GM12878 (cell line): ENCODE results near the gene GLRX5. TPM values are rescaled to one million over a fixed set of nuclear protein-coding genes. Genes with fewer than 3 reads are reported as not detected.
A peak's percentile ranks its signal among the peaks of the same experiment; 100 is the strongest.

ENCODE experiments used
- ASH2L ChIP-seq: fragments of 300-600, 200-600 bp; sonication (generic); IDR thresholded peaks from 2 replicates; pipeline ENCODE4 v1.6.1; 2017; ENCODE audit warnings: low read depth, mild to moderate bottlenecking, borderline replicate concordance
- BACH1 ChIP-seq: fragments of 450-650 bp; IDR thresholded peaks from 2 replicates; pipeline ENCODE4 v1.6.1; 2017; ENCODE audit warnings: mild to moderate bottlenecking, borderline replicate concordance
- CBX5 ChIP-seq: sonication (generic); IDR thresholded peaks from 2 replicates; pipeline ENCODE4 v1.6.1; 2016; ENCODE audit warnings: low read depth, moderate library complexity, mild to moderate bottlenecking, inconsistent platforms
- CTCF ChIP-seq, 3 experiments: IDR thresholded peaks in 2 of 3; conservative IDR thresholded peaks in 1 of 3; 2 replicates each; pipeline ENCODE4 v1.5.1; 2011; ENCODE audit warnings: low read depth in 3 of 3, low read length in 3 of 3, mild to moderate bottlenecking in 3 of 3, control low read depth in 2 of 3, moderate library complexity in 2 of 3, inconsistent platforms in 1 of 3, mixed read lengths in 1 of 3; ENCODE audit not compliant: control insufficient read depth in 2 of 3, insufficient read depth in 1 of 3; ENCODE audit errors: extremely low read depth in 1 of 3
- CUX1 ChIP-seq: IDR thresholded peaks from 2 replicates; pipeline ENCODE4 v1.6.1; 2012; ENCODE audit warnings: improper control_type of control experiment, low read depth, low read length; ENCODE audit not compliant: insufficient replicate concordance
- EGR1 ChIP-seq, 2 experiments: IDR thresholded peaks; 1 replicate in 1 of 2; 2 replicates in 1 of 2; pipeline ENCODE4 v1.6.1; 2011 to 2012; ENCODE audit warnings: low read depth in 2 of 2, low read length in 2 of 2, borderline replicate concordance in 1 of 2, mild to moderate bottlenecking in 1 of 2, moderate library complexity in 1 of 2
- GATAD2B ChIP-seq: fragments of 450-650 bp; conservative IDR thresholded peaks from 2 replicates; pipeline ENCODE4 v1.6.1; 2017; ENCODE audit warnings: low read depth, mild to moderate bottlenecking, moderate library complexity
- LARP7 ChIP-seq: fragments of 450-650 bp; IDR thresholded peaks from 2 replicates; pipeline ENCODE4 v1.6.1; 2017; ENCODE audit warnings: mild to moderate bottlenecking
- NKRF ChIP-seq: fragments of 450-650 bp; conservative IDR thresholded peaks from 2 replicates; pipeline ENCODE4 v1.6.1; 2017; ENCODE audit warnings: mild to moderate bottlenecking, moderate library complexity
- NR2C2 ChIP-seq: IDR thresholded peaks from 2 replicates; pipeline ENCODE4 v1.6.1; 2011; ENCODE audit warnings: borderline replicate concordance, low read depth; ENCODE audit not compliant: control insufficient read depth, insufficient read length
- POLR2A ChIP-seq: IDR thresholded peaks from 2 replicates; pipeline ENCODE4 v1.6.1; 2011; ENCODE audit warnings: low read depth, mild to moderate bottlenecking, low read length
- POLR2AphosphoS5 ChIP-seq: IDR thresholded peaks from 2 replicates; pipeline ENCODE4 v1.6.1; 2011; ENCODE audit warnings: mild to moderate bottlenecking, low read length, inconsistent platforms
- SKIL ChIP-seq: fragments of 450-650 bp; IDR thresholded peaks from 2 replicates; pipeline ENCODE4 v1.6.1; 2017; ENCODE audit warnings: mild to moderate bottlenecking, low read depth, inconsistent platforms; ENCODE audit not compliant: poor library complexity, severe bottlenecking
- SMAD5 ChIP-seq: IDR thresholded peaks from 2 replicates; pipeline ENCODE4 v1.6.1; 2016; ENCODE audit warnings: antibody characterized with exemption, low read depth
- ZNF217 ChIP-seq: fragments of 450-650 bp; IDR thresholded peaks from 2 replicates; pipeline ENCODE4 v1.6.1; 2017; ENCODE audit warnings: antibody characterized with exemption, mild to moderate bottlenecking
- polyA plus RNA-seq, 11 experiments: library from polyadenylated mRNA; depleted of rRNA in 4 of 11; unstranded in 6 of 11; stranded (reverse) in 5 of 11; fragments of >200 nt; fragmentation: Nextera tagmentation in 4 of 11; fragmentation: Illumina TruSeq in 1 of 11; extraction: Ambion mirVana in 4 of 11; extraction: Trizol in 1 of 11; gene quantifications; 1 replicate in 1 of 11; 2 replicates in 10 of 11; pipeline versions ENCODE4 v1.2.1 to v1.2.3, GENCODE V29; 2011 to 2016; ENCODE audit warnings: inconsistent platforms in 2 of 11, missing spikeins in 2 of 11, low read depth in 1 of 11
- total RNA-seq, 4 experiments: library from RNA; depleted of rRNA in 3 of 4; stranded (reverse); fragments of >200 nt in 3 of 4; fragmentation: Illumina TruSeq in 1 of 4; extraction: Trizol in 1 of 4; gene quantifications; 2 replicates each; pipeline versions ENCODE4 v1.2.1 to v1.2.3, GENCODE V29; 2013 to 2021

GLRX5 gene
- total and polyA plus RNA-seq, 10 of the 15 experiments (the other 5 are each of a cell fraction or from before 2014, with no cell fraction given) = 12.8 to 139 (median 55.4) TPM

- TF ChIP-seq CUX1 (no peak), CTCF (IDR thresholded peaks at IDR 0.05 in 2 of 3, conservative IDR thresholded peaks at IDR 0.05 in 1 of 3; ENCODE audit: control insufficient read depth in 2 of 3, extremely low read depth in 1 of 3, insufficient read depth in 1 of 3, low read depth in 3 of 3, low read length in 3 of 3) (no peak), ASH2L (no peak), CBX5 (no peak), LARP7 (peak; percentile 86; the same call in 1 of the 2 replicates), POLR2AphosphoS5 (no peak), ZNF217 (peak; percentile 29; the same call in 1 of the 2 replicates), POLR2A (no peak), NKRF (peak; percentile 27), SKIL (no peak), GATAD2B (peak; percentile 57; the same call in 1 of the 2 replicates), NR2C2 (no peak), EGR1 (IDR thresholded peaks at IDR 0.05; ENCODE audit: borderline replicate concordance in 1 of 2, low read depth in 2 of 2, low read length in 2 of 2) (no peak), SMAD5 (no peak), BACH1 (no peak; the same call in 1 of the 2 replicates)
Observed at GRCh38 chr14:95535226-95536021, 574 bp downstream of the GLRX5 start (continued).
